Measurements from ENCODE around the gene NF1. TPM values are rescaled to one million over a fixed set of nuclear protein-coding genes. Genes with fewer than 3 reads are reported as not detected.

The NF1 gene
- total RNA-seq, 1 experiment from 2014 or later: 62.4 TPM

GRCh38 chr17:31266042-31266441, 171.3 kb downstream of the NF1 start:
- BruUV-seq (replicated peaks): no TSS peak
- H3K36me3 ChIP-seq (ENCODE audit: control insufficient read depth, insufficient read depth, low read length): no peaks in the 10 kb centered on the region
- peaks cover 18% of the 10 kb centered on the region for H3K4me1 ChIP-seq
- Mint-ChIP-seq H3K27ac (ENCODE audit: unreplicated experiment) (no peak overlapping the region), H3K36me3 (ENCODE audit: insufficient read depth, unreplicated experiment) (peaks cover 53% of the 10 kb centered on the region), H3K4me1 (ENCODE audit: low read depth, unreplicated experiment) (peaks cover 16% of the 10 kb centered on the region), H3K27me3 (ENCODE audit: insufficient read depth, unreplicated experiment) (no peaks in the 10 kb centered on the region), H3K4me3 (ENCODE audit: unreplicated experiment) (no peak overlapping the region), H3K9me3 (ENCODE audit: unreplicated experiment) (no peaks in the 10 kb centered on the region)
- no peak overlapping the region for H3K4me3 ChIP-seq (ENCODE audit: low read depth, low read length)
- peak; percentile 28 to 35 for TF ChIP-seq CTCF (IDR thresholded peaks at IDR 0.05; ENCODE audit: insufficient read depth in 1 of 2, low read depth in 1 of 2, low read length in 1 of 2, severe bottlenecking in 1 of 2, unreplicated experiment in 1 of 2)
- CTCF ChIA-PET: no interaction called here
- no peak for DNase-seq
- H3K27me3 ChIP-seq (replicated peaks; ENCODE audit: control insufficient read depth, insufficient read depth, low read length): no peaks in the 10 kb centered on the region
- intact Hi-C loops (cut with micrococcal nuclease; ENCODE audit: unreplicated experiment): loop anchor here (10.0 kb wide), 1 partner anchor 109 kb away; no protein-coding TSS in a partner anchor
- POLR2A ChIA-PET: no interaction called here
- no peaks in the 10 kb centered on the region for H3K9me3 ChIP-seq

GRCh38 chr17:31269036-31269577, 174.3 kb downstream of the NF1 start:
- Histone ChIP-seq H3K9me3 (no peaks in the 10 kb centered on the region), H3K4me1 (peaks cover 15% of the 10 kb centered on the region), H3K4me3 (ENCODE audit: low read depth, low read length) (no peak overlapping the region), H3K36me3 (ENCODE audit: control insufficient read depth, insufficient read depth, low read length) (no peaks in the 10 kb centered on the region), H3K27me3 (replicated peaks; ENCODE audit: control insufficient read depth, insufficient read depth, low read length) (no peaks in the 10 kb centered on the region)
- H3K27me3 Mint-ChIP-seq (ENCODE audit: insufficient read depth, unreplicated experiment): no peaks in the 10 kb centered on the region
- H3K4me1 Mint-ChIP-seq (ENCODE audit: low read depth, unreplicated experiment): peaks cover 12% of the 10 kb centered on the region
- H3K9me3 Mint-ChIP-seq (ENCODE audit: unreplicated experiment): no peaks in the 10 kb centered on the region
- BruUV-seq (replicated peaks): no TSS peak
- peak overlapping the region; percentile 51 for H3K27ac Mint-ChIP-seq (ENCODE audit: unreplicated experiment)
- TF ChIP-seq CTCF (IDR thresholded peaks at IDR 0.05; ENCODE audit: insufficient read depth in 1 of 2, low read depth in 1 of 2, low read length in 1 of 2, severe bottlenecking in 1 of 2, unreplicated experiment in 1 of 2): no peak
- H3K36me3 Mint-ChIP-seq (ENCODE audit: insufficient read depth, unreplicated experiment): peaks cover 59% of the 10 kb centered on the region
- DNase-seq: no peak
- CTCF ChIA-PET: no interaction called here
- intact Hi-C loops (cut with micrococcal nuclease; ENCODE audit: unreplicated experiment): loop anchor here (2.0 to 10.0 kb wide), 2 partner anchors 24 to 106 kb away; no protein-coding TSS in a partner anchor
- no peak overlapping the region for H3K4me3 Mint-ChIP-seq (ENCODE audit: unreplicated experiment)
- POLR2A ChIA-PET: no interaction called here

- Histone ChIP-seq H3K36me3 (ENCODE audit: control insufficient read depth, insufficient read depth, low read length) (no peaks in the 10 kb centered on the region), H3K27me3 (replicated peaks; ENCODE audit: control insufficient read depth, insufficient read depth, low read length) (no peaks in the 10 kb centered on the region), H3K4me3 (ENCODE audit: low read depth, low read length) (no peak overlapping the region), H3K4me1 (peaks cover 15% of the 10 kb centered on the region), H3K9me3 (no peaks in the 10 kb centered on the region)
- CTCF ChIA-PET: interaction anchor here (0.6 kb wide), 1 partner anchor 320 kb away, joined by 5 read pairs; no protein-coding TSS in a partner anchor
- BruUV-seq (replicated peaks): no TSS peak
- no peaks in the 10 kb centered on the region for H3K27me3 Mint-ChIP-seq (ENCODE audit: insufficient read depth, unreplicated experiment)
- H3K9me3 Mint-ChIP-seq (ENCODE audit: unreplicated experiment): no peaks in the 10 kb centered on the region
- POLR2A ChIA-PET: no interaction called here
- peak; percentile 53 to 62 for DNase-seq
- H3K27ac Mint-ChIP-seq (ENCODE audit: unreplicated experiment): peak overlapping the region; percentile 51
- peaks cover 12% of the 10 kb centered on the region for H3K4me1 Mint-ChIP-seq (ENCODE audit: low read depth, unreplicated experiment)
- TF ChIP-seq CTCF (IDR thresholded peaks at IDR 0.05; ENCODE audit: insufficient read depth in 1 of 2, low read depth in 1 of 2, low read length in 1 of 2, severe bottlenecking in 1 of 2, unreplicated experiment in 1 of 2): no peak
- H3K4me3 Mint-ChIP-seq (ENCODE audit: unreplicated experiment): no peak overlapping the region
- intact Hi-C loops (cut with micrococcal nuclease; ENCODE audit: unreplicated experiment): loop anchor here (2.0 to 10.0 kb wide), 2 partner anchors 23 to 105 kb away; no protein-coding TSS in a partner anchor
- peaks cover 59% of the 10 kb centered on the region for H3K36me3 Mint-ChIP-seq (ENCODE audit: insufficient read depth, unreplicated experiment)
These were observed 174.8 kb downstream of the NF1 start for GRCh38 chr17:31269578-31269983.

All from Caco-2 (cell line).